ENCODE data around the gene MICB.
"Not testable (repeated sequence)": the region's sequence is repeated elsewhere in the genome, so short reads cannot be mapped to it uniquely, and the experiment has no call there.

MICB gene

GRCh38 chr6:31498748-31499147, 803 bp downstream of the MICB start:
- FAIRE-seq (no peak), DNase-seq (ENCODE audit: low spot score) (no peak)

GRCh38 chr6:31499648-31500047, 1.7 kb downstream of the MICB start:
- not testable (repeated sequence) for FAIRE-seq; DNase-seq (ENCODE audit: low spot score)

GRCh38 chr6:31502586-31502985, 4.6 kb downstream of the MICB start:
- no peak for FAIRE-seq
- DNase-seq (ENCODE audit: low spot score), result no peak

- FAIRE-seq; DNase-seq (ENCODE audit: low spot score): not testable (repeated sequence)
Observed at GRCh38 chr6:31509036-31509435, 11.1 kb downstream of the MICB start.

- FAIRE-seq, result no peak
- DNase-seq (ENCODE audit: low spot score), result no peak
Observed at GRCh38 chr6:31510007-31510406, 12.1 kb downstream of the MICB start.

- DNase-seq (ENCODE audit: low spot score) (no peak), FAIRE-seq (no peak)
Observed at GRCh38 chr6:31513456-31514165, 15.7 kb downstream of the MICB start.

GRCh38 chr6:31521835-31522234, 23.9 kb downstream of the MICB start:
- DNase-seq (ENCODE audit: low spot score) (no peak), FAIRE-seq (no peak)

GRCh38 chr6:31525553-31525931, 27.6 kb downstream of the MICB start:
- DNase-seq (ENCODE audit: low spot score) (no peak), FAIRE-seq (no peak)

- FAIRE-seq (no peak), DNase-seq (ENCODE audit: low spot score) (no peak)
Observed at GRCh38 chr6:31525932-31526591, 28.1 kb downstream of the MICB start.

GRCh38 chr6:31528307-31528777, 30.4 kb downstream of the MICB start:
- FAIRE-seq, result no peak

GRCh38 chr6:31528821-31529328, 30.9 kb downstream of the MICB start, which contains the start of gene MCCD1:
Gene MCCD1, plus strand, starts transcription at chr6:31528962. Its CDS starts 53 bp downstream, at chr6:31529015.
- DNase-seq (ENCODE audit: low spot score) (no peak), FAIRE-seq (no peak)

More at GRCh38 chr6:31528307-31528777, 30.4 kb downstream of the MICB start:
- no peak for DNase-seq (ENCODE audit: low spot score)

GRCh38 chr6:31529329-31530150, 31.6 kb downstream of the MICB start:
- DNase-seq (ENCODE audit: low spot score), result no peak
- no peak for FAIRE-seq

GRCh38 chr6:31530659-31531058, 32.7 kb downstream of the MICB start:
- DNase-seq (ENCODE audit: low spot score) (no peak), FAIRE-seq (no peak)

GRCh38 chr6:31531162-31531561, 33.2 kb downstream of the MICB start:
- FAIRE-seq, result no peak
- no peak for DNase-seq (ENCODE audit: low spot score)

GRCh38 chr6:31531771-31532643, 34.1 kb downstream of the MICB start:
- no peak for FAIRE-seq

GRCh38 chr6:31532644-31533454, 34.9 kb downstream of the MICB start:
- DNase-seq (ENCODE audit: low spot score), result no peak
- no peak for FAIRE-seq

More at GRCh38 chr6:31531771-31532643, 34.1 kb downstream of the MICB start:
- DNase-seq (ENCODE audit: low spot score), result no peak

- FAIRE-seq (no peak), DNase-seq (ENCODE audit: low spot score) (no peak)
Observed at GRCh38 chr6:31533455-31533841, 35.5 kb downstream of the MICB start.

GRCh38 chr6:31534011-31534410, 36.1 kb downstream of the MICB start:
- DNase-seq (ENCODE audit: low spot score), result no peak
- no peak for FAIRE-seq

- DNase-seq (ENCODE audit: low spot score) (no peak), FAIRE-seq (no peak)
Observed at GRCh38 chr6:31534521-31535040, 36.6 kb downstream of the MICB start.

Data from RCC 7860 (cell line).